GM18526 (cell line): Measurements from ENCODE around the gene IGFBP1.

ENCODE experiments used
- POLR2A ChIP-seq: IDR thresholded peaks from 3 replicates; pipeline ENCODE4 v1.6.1; 2011; ENCODE audit not compliant: insufficient read length; ENCODE audit errors: extremely low read depth

The IGFBP1 gene

GRCh38 chr7:45919993-45920459 lies 31.7 kb downstream of the IGFBP1 start:
- no peak for TF ChIP-seq POLR2A

DNA sequence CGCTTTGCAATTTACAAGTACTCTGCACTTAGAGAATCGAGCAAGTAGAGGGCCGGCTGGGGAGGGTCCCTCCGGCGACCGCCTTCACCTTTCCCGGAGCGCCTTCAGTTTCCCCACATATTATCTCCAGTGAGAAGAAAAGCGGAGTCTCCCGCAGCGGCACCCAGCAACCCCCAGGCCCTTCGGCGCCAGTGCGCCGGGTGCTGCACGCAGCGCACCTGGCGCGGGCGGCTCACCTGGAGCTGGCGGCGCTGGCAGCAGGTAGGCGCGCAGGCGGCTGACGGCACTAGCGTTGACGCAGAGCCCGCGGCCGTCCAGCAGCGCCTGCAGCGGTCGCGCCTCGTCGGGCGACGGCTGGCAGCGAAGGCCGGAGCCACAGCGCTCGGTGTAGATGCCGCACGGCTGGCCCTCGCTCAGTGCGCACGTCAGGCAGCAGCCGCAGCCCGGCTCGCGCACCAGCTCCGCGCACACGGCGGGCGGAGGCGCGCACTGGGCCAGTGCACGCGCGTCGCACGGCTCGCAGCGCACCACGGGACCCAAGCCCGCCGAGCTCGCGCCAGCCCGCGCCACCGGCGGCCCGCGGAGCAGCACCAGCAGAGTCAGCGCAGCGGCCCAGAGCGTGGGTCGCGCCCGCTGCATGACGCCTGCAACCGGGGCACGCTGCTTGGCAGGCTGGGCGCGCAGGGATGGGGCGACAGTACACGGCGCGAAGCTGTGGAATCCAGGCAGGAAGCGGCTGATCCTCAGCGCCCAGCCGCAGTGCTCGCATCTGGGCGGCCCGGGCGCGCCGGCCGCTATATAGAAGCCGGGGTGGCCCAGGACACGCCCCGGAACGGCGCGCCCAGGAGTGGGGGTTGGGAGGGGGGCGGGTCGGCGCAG lies 32.5 kb downstream of the IGFBP1 start, which contains the start of gene IGFBP3:
Gene IGFBP3 (minus strand): TSS at position 771 of the 879 bp plus-strand sequence. CDS start 132 bp downstream, at position 639.
- no peak for TF ChIP-seq POLR2A

GRCh38 chr7:45921381-45921698 lies 33.1 kb downstream of the IGFBP1 start:
- no peak for TF ChIP-seq POLR2A

GRCh38 chr7:45921699-45922519 lies 33.6 kb downstream of the IGFBP1 start:
- TF ChIP-seq POLR2A, result no peak

DNA sequence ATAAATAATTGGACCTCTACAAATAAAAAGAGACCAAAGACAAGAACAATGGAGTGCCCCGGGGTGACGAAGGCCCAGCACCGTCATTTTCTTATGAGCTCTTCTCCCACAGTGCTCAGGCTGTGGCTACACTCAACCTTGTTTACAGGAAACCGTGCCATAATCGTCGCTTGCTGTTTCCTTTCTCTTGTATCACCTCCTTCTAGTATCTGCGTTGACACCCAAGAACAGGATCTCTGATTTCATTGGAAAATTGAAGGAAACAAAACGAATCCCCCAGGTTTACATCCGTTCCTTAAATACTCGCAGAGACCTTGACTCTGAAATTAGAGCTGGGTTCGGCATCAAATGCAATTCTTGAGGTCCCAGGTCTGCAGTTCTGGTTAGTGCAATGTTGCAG lies 34.5 kb downstream of the IGFBP1 start:
- TF ChIP-seq POLR2A, result no peak

DNA sequence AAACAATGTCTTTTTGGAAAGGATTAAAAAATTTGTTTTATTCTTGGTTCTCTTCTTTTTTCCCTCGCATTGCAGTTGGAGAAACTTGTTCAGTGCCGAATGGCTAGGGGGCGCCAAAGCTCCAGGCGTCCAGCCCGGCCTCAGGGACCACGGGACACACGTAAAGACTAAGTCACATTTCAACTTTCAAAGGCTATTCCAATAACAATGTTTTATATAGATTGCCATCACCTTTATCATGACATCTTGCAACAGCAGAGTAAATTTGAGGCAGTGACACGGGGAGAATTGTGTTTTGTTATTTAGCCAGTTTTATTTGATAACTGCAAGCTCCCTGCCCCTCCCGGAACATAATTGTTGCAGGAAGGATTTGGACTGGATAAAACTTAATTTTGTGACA lies 35.0 kb downstream of the IGFBP1 start:
- no peak for TF ChIP-seq POLR2A

- no peak for TF ChIP-seq POLR2A
Observed at GRCh38 chr7:45923818-45924217, 35.5 kb downstream of the IGFBP1 start.

GRCh38 chr7:45924283-45924682 lies 36.0 kb downstream of the IGFBP1 start:
- TF ChIP-seq POLR2A, result no peak

GRCh38 chr7:45927721-45928120 lies 39.4 kb downstream of the IGFBP1 start:
- no peak for TF ChIP-seq POLR2A

- no peak for TF ChIP-seq POLR2A
Observed at GRCh38 chr7:45930967-45931366, 42.7 kb downstream of the IGFBP1 start.

- no peak for TF ChIP-seq POLR2A
Observed at GRCh38 chr7:45937301-45937700, 49.0 kb downstream of the IGFBP1 start.

- TF ChIP-seq POLR2A, result no peak
Observed at GRCh38 chr7:45937862-45938261, 49.6 kb downstream of the IGFBP1 start.

DNA sequence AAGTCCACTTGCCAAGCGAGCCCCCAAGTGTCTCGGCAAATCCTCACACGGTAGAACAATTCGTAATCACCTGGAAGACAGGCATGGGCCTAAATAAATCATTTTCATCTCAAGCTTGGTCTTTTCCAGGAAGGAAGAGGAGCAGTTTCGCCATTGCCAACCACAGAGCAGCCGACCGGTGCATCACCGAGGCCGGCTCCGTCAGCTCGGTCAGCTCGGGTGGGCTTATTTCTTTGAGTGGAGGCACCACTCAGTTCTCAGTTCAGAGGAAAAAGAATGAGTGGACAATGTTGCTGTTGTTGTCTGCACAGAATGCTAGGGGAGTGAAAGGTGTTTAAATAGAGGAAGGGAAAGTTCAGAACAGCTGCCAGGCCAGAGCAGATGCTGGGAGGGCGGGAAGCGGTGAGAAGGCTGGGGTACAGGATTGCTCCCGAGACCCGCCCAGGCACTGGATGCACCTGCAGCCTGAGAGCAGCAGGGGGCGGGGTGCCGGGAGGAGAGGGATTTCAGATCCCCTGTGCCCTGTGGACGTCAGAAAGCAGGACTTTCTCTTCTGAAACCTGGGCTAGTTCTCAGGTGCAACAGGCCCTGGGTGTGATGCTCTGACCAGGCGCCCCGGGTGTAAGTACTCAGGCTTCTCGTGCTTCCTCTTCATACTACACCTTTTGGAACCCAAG lies 50.5 kb downstream of the IGFBP1 start:
- TF ChIP-seq POLR2A, result no peak

DNA sequence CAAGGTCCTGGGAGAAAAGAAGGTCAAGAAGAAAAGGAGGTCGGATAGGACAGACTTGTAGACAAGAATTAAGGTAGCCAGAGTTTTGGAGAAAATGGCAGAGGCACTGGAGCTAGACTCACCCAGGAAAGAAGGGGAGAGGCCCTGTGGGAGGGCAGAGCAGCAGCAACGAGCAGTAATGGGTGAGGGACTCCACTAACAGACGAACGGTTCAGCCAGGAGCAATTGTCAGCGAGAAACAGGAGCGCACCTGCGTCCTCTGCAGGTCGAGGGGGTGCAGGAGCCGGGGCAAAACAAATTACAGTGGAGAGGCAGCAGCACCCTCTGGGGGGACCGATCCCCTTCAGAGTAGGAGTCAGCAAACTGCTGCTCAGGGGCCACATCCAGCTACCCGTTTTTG lies 51.3 kb downstream of the IGFBP1 start:
- no peak for TF ChIP-seq POLR2A

- no peak for TF ChIP-seq POLR2A
Observed at GRCh38 chr7:45940939-45941338, 52.7 kb downstream of the IGFBP1 start.
